Measurements from ENCODE around the gene RFC3. TPM values are rescaled to one million over a fixed set of nuclear protein-coding genes. Genes with fewer than 3 reads are reported as not detected.

Gene RFC3
- total RNA-seq, 4 donors from 2014 or later = 3.3 to 62.5 (median 4.4) TPM; not detected in 1

DNA sequence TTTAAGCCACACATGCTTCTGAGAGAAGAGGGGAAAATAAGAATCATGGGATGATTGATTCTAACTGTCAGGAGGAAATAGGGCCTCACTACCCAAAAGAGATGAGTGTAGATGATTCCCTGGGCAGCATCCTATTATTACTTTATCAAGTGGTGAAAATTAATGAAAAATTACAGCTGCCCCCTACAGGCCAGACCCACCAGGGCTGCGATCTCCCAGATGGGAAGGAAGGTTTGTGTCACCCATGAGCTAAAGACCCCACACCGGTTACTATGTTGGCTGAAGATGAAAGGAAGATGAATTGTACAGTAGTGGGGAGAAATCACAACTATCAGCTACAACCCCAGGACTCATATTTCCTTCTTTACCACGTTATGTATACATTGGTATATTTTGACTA lies 49.5 kb downstream of the RFC3 start:
- no peaks in the 10 kb centered on the region for H3K9me3 ChIP-seq
- TF ChIP-seq EP300 (IDR thresholded peaks at IDR 0.05; ENCODE audit: low read depth) (no peak), POLR2AphosphoS5 (IDR thresholded peaks at IDR 0.05) (no peak), POLR2A (IDR thresholded peaks at IDR 0.05) (no peak)
- TF ChIP-seq, protein P1, sequence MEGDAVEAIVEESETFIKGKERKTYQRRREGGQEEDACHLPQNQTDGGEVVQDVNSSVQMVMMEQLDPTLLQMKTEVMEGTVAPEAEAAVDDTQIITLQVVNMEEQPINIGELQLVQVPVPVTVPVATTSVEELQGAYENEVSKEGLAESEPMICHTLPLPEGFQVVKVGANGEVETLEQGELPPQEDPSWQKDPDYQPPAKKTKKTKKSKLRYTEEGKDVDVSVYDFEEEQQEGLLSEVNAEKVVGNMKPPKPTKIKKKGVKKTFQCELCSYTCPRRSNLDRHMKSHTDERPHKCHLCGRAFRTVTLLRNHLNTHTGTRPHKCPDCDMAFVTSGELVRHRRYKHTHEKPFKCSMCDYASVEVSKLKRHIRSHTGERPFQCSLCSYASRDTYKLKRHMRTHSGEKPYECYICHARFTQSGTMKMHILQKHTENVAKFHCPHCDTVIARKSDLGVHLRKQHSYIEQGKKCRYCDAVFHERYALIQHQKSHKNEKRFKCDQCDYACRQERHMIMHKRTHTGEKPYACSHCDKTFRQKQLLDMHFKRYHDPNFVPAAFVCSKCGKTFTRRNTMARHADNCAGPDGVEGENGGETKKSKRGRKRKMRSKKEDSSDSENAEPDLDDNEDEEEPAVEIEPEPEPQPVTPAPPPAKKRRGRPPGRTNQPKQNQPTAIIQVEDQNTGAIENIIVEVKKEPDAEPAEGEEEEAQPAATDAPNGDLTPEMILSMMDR (IDR thresholded peaks at IDR 0.05) = no peak
- no peaks in the 10 kb centered on the region for H3K27me3 ChIP-seq
- no peak for DNase-seq
- intact Hi-C loops (cut with DNase I; ENCODE audit: low total_unique reads) = no loop called here
- 89 to 96% methylated on average over 1 to 3 of the region's 3 CpGs for WGBS, 2 donors (ENCODE audit: low coverage in 1 of 2)
- in situ Hi-C loops (cut with MboI; ENCODE audit: low pct_ligation_motif_present in 1 of 4, low pct_unique_long_range_greater_than_20kb in 1 of 4, low sequenced_read_pairs in 3 of 4) = no loop called here
- H3K4me3 ChIP-seq = no peak overlapping the region
- no peaks in the 10 kb centered on the region for H3K4me1 ChIP-seq
- H3K27ac ChIP-seq = no peak overlapping the region
- H3K36me3 ChIP-seq = no peaks in the 10 kb centered on the region

DNA sequence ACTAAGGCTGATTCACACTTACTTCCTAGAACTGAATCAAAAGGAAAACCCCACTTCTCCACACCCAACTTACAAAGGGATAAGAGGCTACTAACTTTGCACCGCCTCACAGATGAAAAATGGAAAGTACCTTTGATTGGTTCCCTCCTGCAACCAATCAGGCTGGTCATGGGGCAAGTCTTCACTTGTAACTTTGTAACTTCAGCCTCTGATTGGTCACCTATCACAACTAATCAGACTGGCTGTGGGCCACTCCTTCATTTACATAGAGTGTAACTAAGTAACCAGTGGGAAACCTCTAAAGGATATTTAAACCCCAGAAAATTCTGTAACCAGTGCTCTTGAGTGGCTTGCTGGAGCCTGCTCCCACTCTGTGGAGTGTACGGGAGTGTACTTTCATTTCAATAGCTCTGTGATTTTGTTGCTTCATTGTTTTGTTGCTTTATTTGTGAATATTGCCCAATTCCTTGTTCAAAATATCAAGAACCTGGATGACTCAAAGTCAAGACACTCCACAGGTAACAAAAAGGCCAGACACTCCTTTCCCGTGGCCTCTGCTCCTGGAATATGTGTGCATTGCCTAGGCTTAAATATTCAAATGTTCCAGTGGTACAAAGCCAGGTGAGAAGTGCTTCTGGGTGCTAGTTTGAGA lies 50.5 kb downstream of the RFC3 start:
- intact Hi-C loops (cut with DNase I; ENCODE audit: low total_unique reads) = no loop called here
- WGBS, 2 donors (ENCODE audit: low coverage in 1 of 2) = 94 to 96% methylated on average over 2 to 3 of the region's 3 CpGs
- Histone ChIP-seq H3K4me1 (no peaks in the 10 kb centered on the region), H3K27ac (no peak overlapping the region), H3K4me3 (no peak overlapping the region), H3K9me3 (no peaks in the 10 kb centered on the region), H3K36me3 (no peaks in the 10 kb centered on the region), H3K27me3 (no peaks in the 10 kb centered on the region)
- in situ Hi-C loops (cut with MboI; ENCODE audit: low pct_ligation_motif_present in 1 of 4, low pct_unique_long_range_greater_than_20kb in 1 of 4, low sequenced_read_pairs in 3 of 4) = no loop called here
- no peak for DNase-seq
- TF ChIP-seq POLR2A (IDR thresholded peaks at IDR 0.05) (no peak), EP300 (IDR thresholded peaks at IDR 0.05; ENCODE audit: low read depth) (no peak), POLR2AphosphoS5 (IDR thresholded peaks at IDR 0.05) (no peak)
- TF ChIP-seq, protein P1 (IDR thresholded peaks at IDR 0.05) = no peak

DNA sequence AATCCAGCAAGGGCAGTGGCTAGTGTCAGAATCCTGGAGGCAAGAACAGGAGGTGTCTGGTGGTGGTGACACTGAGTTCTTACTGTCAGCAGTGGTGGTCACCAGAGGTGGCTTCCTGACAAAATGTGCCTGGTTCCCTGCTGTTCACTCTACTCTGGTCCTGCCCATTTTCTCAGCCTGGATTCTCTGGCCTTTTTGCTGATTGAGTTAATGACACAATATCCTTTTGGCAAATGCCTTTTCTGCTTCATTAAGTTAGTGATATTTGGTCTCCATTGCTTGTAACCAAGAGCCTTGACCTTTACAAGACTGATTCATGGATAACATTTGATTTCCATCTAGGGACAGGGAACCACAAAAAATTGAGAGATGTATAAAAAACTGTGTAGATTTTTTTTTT lies 51.1 kb downstream of the RFC3 start:
- Histone ChIP-seq H3K36me3 (no peaks in the 10 kb centered on the region), H3K4me3 (no peak overlapping the region), H3K27ac (no peak overlapping the region), H3K4me1 (no peaks in the 10 kb centered on the region), H3K9me3 (no peaks in the 10 kb centered on the region), H3K27me3 (no peaks in the 10 kb centered on the region)
- DNase-seq = no peak
- in situ Hi-C loops (cut with MboI; ENCODE audit: low pct_ligation_motif_present in 1 of 4, low pct_unique_long_range_greater_than_20kb in 1 of 4, low sequenced_read_pairs in 3 of 4) = no loop called here
- TF ChIP-seq, protein P1 (IDR thresholded peaks at IDR 0.05) = no peak
- TF ChIP-seq POLR2AphosphoS5 (IDR thresholded peaks at IDR 0.05) = no peak
- TF ChIP-seq POLR2A (IDR thresholded peaks at IDR 0.05) = no peak
- no peak for TF ChIP-seq EP300 (IDR thresholded peaks at IDR 0.05; ENCODE audit: low read depth)
- intact Hi-C loops (cut with DNase I; ENCODE audit: low total_unique reads) = no loop called here

DNA sequence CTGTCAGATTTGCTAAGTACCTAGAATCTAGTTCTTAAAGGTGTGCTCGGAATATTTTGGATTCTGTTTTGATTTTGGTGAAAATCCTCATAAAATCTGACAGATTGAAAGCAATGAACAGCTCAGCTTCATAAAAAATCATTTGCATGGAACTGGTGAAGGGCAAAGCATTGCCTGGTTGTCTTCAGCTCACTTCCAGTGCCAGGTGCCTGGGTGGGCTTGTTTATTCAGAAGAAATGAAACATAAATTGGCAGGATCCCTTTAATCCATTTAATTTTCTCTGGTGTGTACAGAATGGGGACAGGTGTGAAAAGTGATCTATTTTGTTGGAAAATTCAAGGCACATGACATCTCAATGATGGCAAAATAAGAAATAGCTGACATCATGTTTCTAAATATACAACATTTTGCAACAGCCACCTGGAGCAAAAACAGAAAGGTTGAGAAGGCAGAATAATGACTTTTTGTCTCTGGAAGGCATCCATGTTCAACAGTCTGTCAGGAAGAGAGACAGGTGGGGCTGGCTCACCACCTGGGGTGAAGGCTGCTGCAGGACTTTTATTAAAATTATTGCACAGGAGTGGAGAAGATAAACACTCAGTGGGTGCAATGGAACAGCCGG lies 52.2 kb downstream of the RFC3 start:
- no peak for DNase-seq
- Histone ChIP-seq H3K4me1 (no peaks in the 10 kb centered on the region), H3K27ac (no peak overlapping the region), H3K4me3 (no peak overlapping the region), H3K27me3 (no peaks in the 10 kb centered on the region), H3K9me3 (no peaks in the 10 kb centered on the region), H3K36me3 (no peaks in the 10 kb centered on the region)
- intact Hi-C loops (cut with DNase I; ENCODE audit: low total_unique reads) = no loop called here
- WGBS, 2 donors (ENCODE audit: low coverage in 1 of 2) = 43 to 65% methylated on average over 1 to 2 of the region's 2 CpGs
- in situ Hi-C loops (cut with MboI; ENCODE audit: low pct_ligation_motif_present in 1 of 4, low pct_unique_long_range_greater_than_20kb in 1 of 4, low sequenced_read_pairs in 3 of 4) = no loop called here
- TF ChIP-seq POLR2A (IDR thresholded peaks at IDR 0.05) (no peak), EP300 (IDR thresholded peaks at IDR 0.05; ENCODE audit: low read depth) (no peak), POLR2AphosphoS5 (IDR thresholded peaks at IDR 0.05) (no peak)
- TF ChIP-seq, protein P1 (IDR thresholded peaks at IDR 0.05) = no peak
